Measurements from ENCODE around the gene KRT81.
"Not testable (repeated sequence)": the region's sequence is repeated elsewhere in the genome, so short reads cannot be mapped to it uniquely, and the experiment has no call there.

Gene KRT81

GRCh38 chr12:52278575-52279421, 12.5 kb downstream of the KRT81 start:
- peak; percentile 22 to 52 for DNase-seq (ENCODE audit: extremely low read depth in 1 of 2, low read depth in 1 of 2)

- no peak for DNase-seq (ENCODE audit: extremely low read depth in 1 of 2, low read depth in 1 of 2)
Observed at GRCh38 chr12:52277486-52278245, 13.7 kb downstream of the KRT81 start.

GRCh38 chr12:52275686-52276085, 15.6 kb downstream of the KRT81 start:
- DNase-seq (ENCODE audit: extremely low read depth in 1 of 2, low read depth in 1 of 2), result no peak

- DNase-seq (ENCODE audit: extremely low read depth in 1 of 2, low read depth in 1 of 2), result no peak
Observed at GRCh38 chr12:52274521-52275120, 16.7 kb downstream of the KRT81 start, which contains the start of gene KRT86. Gene KRT86, plus strand, starts transcription at chr12:52274645. Its CDS starts 27,272 bp downstream, at chr12:52301917.

- no peak for DNase-seq (ENCODE audit: extremely low read depth in 1 of 2, low read depth in 1 of 2)
Observed at GRCh38 chr12:52271158-52271557, 20.2 kb downstream of the KRT81 start.

- no peak for DNase-seq (ENCODE audit: extremely low read depth in 1 of 2, low read depth in 1 of 2)
Observed at GRCh38 chr12:52270541-52271070, 20.7 kb downstream of the KRT81 start.

GRCh38 chr12:52268212-52268611, 23.1 kb downstream of the KRT81 start:
- no peak for DNase-seq (ENCODE audit: extremely low read depth in 1 of 2, low read depth in 1 of 2)

- DNase-seq (ENCODE audit: extremely low read depth in 1 of 2, low read depth in 1 of 2), result no peak
Observed at GRCh38 chr12:52267699-52268098, 23.6 kb downstream of the KRT81 start.

GRCh38 chr12:52267266-52267665, 24.1 kb downstream of the KRT81 start:
- DNase-seq (ENCODE audit: extremely low read depth in 1 of 2, low read depth in 1 of 2), result no peak

- no peak for DNase-seq (ENCODE audit: extremely low read depth in 1 of 2, low read depth in 1 of 2)
Observed at GRCh38 chr12:52266514-52266913, 24.8 kb downstream of the KRT81 start.

GRCh38 chr12:52264435-52264825, 26.9 kb downstream of the KRT81 start:
- no peak for DNase-seq (ENCODE audit: extremely low read depth in 1 of 2, low read depth in 1 of 2)

GRCh38 chr12:52263761-52264434, 27.4 kb downstream of the KRT81 start:
- DNase-seq (ENCODE audit: extremely low read depth in 1 of 2, low read depth in 1 of 2), result no peak

GRCh38 chr12:52262286-52262685, 29.0 kb downstream of the KRT81 start:
- no peak for DNase-seq (ENCODE audit: extremely low read depth in 1 of 2, low read depth in 1 of 2)

- no peak for DNase-seq (ENCODE audit: extremely low read depth in 1 of 2, low read depth in 1 of 2)
Observed at GRCh38 chr12:52261208-52261484, 30.2 kb downstream of the KRT81 start.

GRCh38 chr12:52260361-52261207, 30.8 kb downstream of the KRT81 start:
- DNase-seq (ENCODE audit: extremely low read depth in 1 of 2, low read depth in 1 of 2), result no peak

- DNase-seq (ENCODE audit: extremely low read depth in 1 of 2, low read depth in 1 of 2), result no peak
Observed at GRCh38 chr12:52259657-52260243, 31.6 kb downstream of the KRT81 start.

- DNase-seq (ENCODE audit: extremely low read depth in 1 of 2, low read depth in 1 of 2), result no peak
Observed at GRCh38 chr12:52258335-52258901, 32.9 kb downstream of the KRT81 start.

- not testable (repeated sequence) for DNase-seq (ENCODE audit: extremely low read depth in 1 of 2, low read depth in 1 of 2)
Observed at GRCh38 chr12:52257922-52258321, 33.4 kb downstream of the KRT81 start.

- DNase-seq (ENCODE audit: extremely low read depth in 1 of 2, low read depth in 1 of 2), result no peak
Observed at GRCh38 chr12:52257074-52257551, 34.2 kb downstream of the KRT81 start.
